HG02870 (cell line): ENCODE data around the gene C2orf66.

Experiments used
- ATAC-seq: cut with Tn5 transposase; IDR thresholded peaks from one replicate; pipeline ENCODE4 v1.9.1; 2021; ENCODE audit warnings: mild to moderate bottlenecking, moderate library complexity; ENCODE audit not compliant: unreplicated experiment

The C2orf66 gene

GRCh38 chr2:196767101-196767500 is 42.1 kb downstream of the C2orf66 start:
- ATAC-seq, result no peak

- no peak for ATAC-seq
Measured at GRCh38 chr2:196759378-196759706, 49.8 kb downstream of the C2orf66 start.

DNA sequence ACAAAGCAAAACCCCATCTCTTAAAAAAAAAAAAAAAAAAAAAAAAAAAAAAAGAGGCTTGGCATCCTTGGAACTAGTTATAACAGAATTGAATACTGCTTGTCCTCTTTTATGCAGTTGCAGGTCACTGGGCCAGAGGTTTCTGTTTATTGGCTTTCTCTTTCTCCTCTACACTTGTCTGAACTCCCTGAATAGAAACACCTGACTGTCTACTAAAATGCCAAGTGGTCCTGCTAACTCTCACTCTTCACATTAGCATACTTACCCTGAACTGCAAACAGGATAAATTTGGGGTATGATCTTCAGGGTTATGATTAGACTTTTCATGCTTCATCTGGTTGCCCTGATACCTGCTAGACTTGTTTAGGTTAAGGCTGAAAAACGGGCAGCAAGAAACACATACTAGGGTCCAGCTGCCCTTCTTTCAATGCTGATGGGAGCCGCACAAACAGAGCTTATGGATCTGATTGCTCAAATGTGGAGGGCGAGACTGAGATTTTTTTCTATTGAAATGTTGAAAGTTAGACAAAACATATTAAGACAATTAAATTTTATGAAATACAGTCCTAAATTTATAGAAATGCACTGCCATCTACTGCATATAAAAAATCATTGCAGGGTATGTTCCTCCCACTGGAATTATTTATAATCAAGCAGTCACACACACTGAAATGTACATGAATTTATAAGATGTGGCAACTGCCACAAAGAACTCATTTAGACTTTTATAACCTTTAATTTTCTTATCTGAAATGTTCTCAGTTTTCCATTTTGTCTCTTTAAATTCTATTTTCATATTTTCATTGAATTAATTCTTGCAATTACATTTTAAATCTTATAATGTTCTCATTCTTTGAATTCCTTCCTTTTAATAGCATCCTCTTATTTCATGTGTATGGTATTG is 50.4 kb downstream of the C2orf66 start:
- ATAC-seq, result no peak
